Cardiac muscle cell (in vitro differentiated cells and primary cell): ENCODE measurements around the gene SLC9A9. TPM values are rescaled to one million over a fixed set of nuclear protein-coding genes. Genes with fewer than 3 reads are reported as not detected.

Experiments used
- DNase-seq, 2 donors: peaks; one replicate each; pipeline versions ENCODE4 v3.0.0 to v3.0.0-alpha.2; 2010 to 2017; ENCODE audit warnings: low read depth in 1 of 2, low spot score in 1 of 2
- H3K27ac ChIP-seq: fragments of 200-600 bp; sonication (generic); 2 replicates; pipeline ENCODE4 v1.5.1; 2016
- H3K27me3 ChIP-seq: fragments of 200-600 bp; sonication (generic); 2 replicates; pipeline ENCODE4 v1.6.0; 2016; ENCODE audit warnings: control low read depth
- H3K36me3 ChIP-seq: fragments of 200-600 bp; sonication (generic); 2 replicates; pipeline ENCODE4 v1.5.1; 2016; ENCODE audit warnings: control low read depth
- H3K4me1 ChIP-seq: fragments of 200-600 bp; sonication (generic); 2 replicates; pipeline ENCODE4 v1.8.1; 2017; ENCODE audit warnings: low read depth, mild to moderate bottlenecking, mixed run types
- H3K4me3 ChIP-seq: fragments of 200-600 bp; sonication (generic); 2 replicates; pipeline ENCODE4 v1.5.1; 2016; ENCODE audit warnings: mild to moderate bottlenecking
- H3K9me3 ChIP-seq: fragments of 200-600 bp; sonication (generic); 2 replicates; pipeline ENCODE4 v1.5.1; 2017; ENCODE audit warnings: low read depth, mild to moderate bottlenecking, control low read depth
- CTCF ChIP-seq: IDR thresholded peaks from 2 replicates; pipeline ENCODE4 v1.5.1; 2012; ENCODE audit warnings: low read depth, mild to moderate bottlenecking, low read length
- polyA plus RNA-seq: library from polyadenylated mRNA; unstranded; fragments of >200 nt; fragmentation: Nextera tagmentation; extraction: Ambion mirVana; gene quantifications from 2 replicates; pipeline ENCODE4 v1.2.1, GENCODE V29; 2016
- total RNA-seq: library from RNA; depleted of rRNA; stranded (reverse); fragments of >200 nt; gene quantifications from 2 replicates; pipeline ENCODE4 v1.2.3, GENCODE V29; 2016

SLC9A9 gene
- total and polyA plus RNA-seq, 2 experiments from 2014 or later: 0.73 to 1.5 TPM

GRCh38 chr3:143597774-143598652 is 250.3 kb downstream of the SLC9A9 start:
- no peaks in the 10 kb centered on the region for H3K27me3 ChIP-seq
- no peaks in the 10 kb centered on the region for H3K36me3 ChIP-seq
- TF ChIP-seq CTCF: no peak
- peaks cover 9% of the 10 kb centered on the region for H3K4me1 ChIP-seq
- no peaks in the 10 kb centered on the region for H3K9me3 ChIP-seq
- H3K27ac ChIP-seq: no peak overlapping the region
- peak in 1 of 2 donors; percentile 10 for DNase-seq
- no peak overlapping the region for H3K4me3 ChIP-seq

- TF ChIP-seq CTCF: no peak
- no peaks in the 10 kb centered on the region for H3K9me3 ChIP-seq
- H3K4me1 ChIP-seq: peaks cover 7% of the 10 kb centered on the region
- H3K27ac ChIP-seq: no peak overlapping the region
- no peaks in the 10 kb centered on the region for H3K36me3 ChIP-seq
- no peak overlapping the region for H3K4me3 ChIP-seq
- H3K27me3 ChIP-seq: no peaks in the 10 kb centered on the region
- DNase-seq: peak in 1 of 2 donors; percentile 4
Measured at GRCh38 chr3:143596957-143597642, 251.2 kb downstream of the SLC9A9 start.

- Histone ChIP-seq H3K4me1 (peaks cover 5% of the 10 kb centered on the region), H3K27me3 (no peaks in the 10 kb centered on the region), H3K36me3 (no peaks in the 10 kb centered on the region), H3K9me3 (no peaks in the 10 kb centered on the region), H3K4me3 (no peak overlapping the region), H3K27ac (no peak overlapping the region)
- DNase-seq: no peak
- TF ChIP-seq CTCF: no peak
Measured at GRCh38 chr3:143595456-143596077, 252.7 kb downstream of the SLC9A9 start.

- no peak for DNase-seq
- Histone ChIP-seq H3K4me1 (peaks cover 5% of the 10 kb centered on the region), H3K27ac (no peak overlapping the region), H3K36me3 (no peaks in the 10 kb centered on the region), H3K27me3 (no peaks in the 10 kb centered on the region), H3K9me3 (no peaks in the 10 kb centered on the region), H3K4me3 (no peak overlapping the region)
- TF ChIP-seq CTCF: no peak
Measured at GRCh38 chr3:143594206-143594605, 254.1 kb downstream of the SLC9A9 start.

- Histone ChIP-seq H3K27me3 (no peaks in the 10 kb centered on the region), H3K9me3 (no peaks in the 10 kb centered on the region), H3K36me3 (no peaks in the 10 kb centered on the region), H3K4me3 (no peak overlapping the region), H3K27ac (no peak overlapping the region), H3K4me1 (no peaks in the 10 kb centered on the region)
- no peak for DNase-seq
- no peak for TF ChIP-seq CTCF
Measured at GRCh38 chr3:143590660-143591059, 257.6 kb downstream of the SLC9A9 start.
